Endothelial cell of umbilical vein (primary cell): ENCODE data around the gene AKAP8L. TPM values are rescaled to one million over a fixed set of nuclear protein-coding genes. Genes with fewer than 3 reads are reported as not detected.

Experiments
- BruUV-seq: library from RNA; stranded (reverse); fragments of 400-500 nt; replicated peaks from 2 replicates; lab custom pipeline; 2021; lab: Mats Ljungman, UMichigan
- CTCF ChIA-PET: fragments of 300-600, 350-600 bp; sonication (Branson Sonifier 250); formaldehyde crosslinking; loops from one replicate; lab custom pipeline; 2021; ENCODE audit warnings: antibody characterized with exemption, inconsistent platforms; lab: Charles Lee
- POLR2A ChIA-PET: fragments of 300-600, 350-600 bp; sonication (Branson Sonifier 250); formaldehyde crosslinking; loops from one replicate; lab custom pipeline; 2021; ENCODE audit warnings: antibody characterized with exemption, inconsistent platforms; lab: Charles Lee
- DNase-seq: peaks from one replicate; pipeline ENCODE4 v3.0.0-alpha.2; 2011; ENCODE audit warnings: low read depth, low spot score
- FAIRE-seq: peaks from 2 replicates; lab custom pipeline; 2011; peaks lifted over from hg19 to GRCh38; lab: Jason Lieb, UNC
- H2AFZ ChIP-seq: 2 replicates; pipeline ENCODE4 v1.6.0; 2012; ENCODE audit warnings: low read depth, low read length, control low read depth, inconsistent platforms
- H3K27ac ChIP-seq: 2 replicates; pipeline ENCODE4 v1.5.1; 2011; ENCODE audit warnings: low read depth, mild to moderate bottlenecking, control low read depth, low read length, moderate library complexity; ENCODE audit not compliant: insufficient read depth
- H3K27me3 ChIP-seq, 2 experiments: 2 replicates each; pipeline versions ENCODE4 v1.6.0 to v1.6.1; 2011; ENCODE audit warnings: low read length in 2 of 2, mixed read lengths in 1 of 2; ENCODE audit not compliant: control insufficient read depth in 2 of 2, insufficient read depth in 2 of 2
- H3K36me3 ChIP-seq, 2 experiments: 2 replicates in 1 of 2; 3 replicates in 1 of 2; pipeline ENCODE4 v1.5.1; 2011; ENCODE audit warnings: low read length in 2 of 2, mild to moderate bottlenecking in 1 of 2, moderate library complexity in 1 of 2; ENCODE audit not compliant: control insufficient read depth in 2 of 2, insufficient read depth in 2 of 2; ENCODE audit errors: extremely low read depth in 1 of 2
- H3K4me1 ChIP-seq: 3 replicates; pipeline ENCODE4 v1.5.1; 2011; ENCODE audit warnings: mild to moderate bottlenecking, low read length; ENCODE audit not compliant: control insufficient read depth, insufficient read depth; ENCODE audit errors: extremely low read depth
- H3K4me2 ChIP-seq: 2 replicates; pipeline ENCODE4 v1.6.1; 2011; ENCODE audit warnings: low read length, control low read depth, mixed read lengths; ENCODE audit not compliant: insufficient read depth
- H3K4me3 ChIP-seq, 3 experiments: fragments of 200-600 bp in 1 of 3; sonication (generic), shearing (Covaris generic) in 1 of 3; replicated peaks in 1 of 3; 2 replicates each; pipeline ENCODE4 v1.5.1; 2011 to 2016; ENCODE audit warnings: control low read depth in 3 of 3, low read length in 3 of 3, mild to moderate bottlenecking in 2 of 3, inconsistent platforms in 1 of 3, low read depth in 1 of 3, moderate library complexity in 1 of 3; ENCODE audit not compliant: insufficient read depth in 1 of 3
- H3K79me2 ChIP-seq: 2 replicates; pipeline ENCODE4 v1.6.0; 2012; ENCODE audit warnings: low read length, inconsistent platforms; ENCODE audit not compliant: control insufficient read depth, insufficient read depth
- H3K9ac ChIP-seq: replicated peaks from 2 replicates; pipeline ENCODE3; 2011; ENCODE audit warnings: low read length, control low read depth; ENCODE audit not compliant: insufficient read depth; ENCODE audit errors: extremely low read depth
- H3K9me1 ChIP-seq: replicated peaks from 3 replicates; pipeline ENCODE4 v1.6.0; 2011; ENCODE audit warnings: mild to moderate bottlenecking, low read length; ENCODE audit not compliant: control insufficient read depth, insufficient read depth; ENCODE audit errors: extremely low read depth
- H3K9me3 ChIP-seq: replicated peaks from 2 replicates; pipeline ENCODE4 v1.5.1; 2012; ENCODE audit warnings: low read length, inconsistent platforms; ENCODE audit not compliant: control insufficient read depth, insufficient read depth
- H4K20me1 ChIP-seq: replicated peaks from 2 replicates; pipeline ENCODE3; 2011; ENCODE audit warnings: mild to moderate bottlenecking, low read length; ENCODE audit not compliant: control insufficient read depth, insufficient read depth; ENCODE audit errors: extremely low read depth
- FOS ChIP-seq: IDR thresholded peaks from 2 replicates; pipeline ENCODE4 v1.6.1; 2011; ENCODE audit warnings: mild to moderate bottlenecking, low read length, moderate library complexity, borderline replicate concordance; ENCODE audit not compliant: insufficient read depth
- MYC ChIP-seq: IDR thresholded peaks from one replicate; pipeline ENCODE4 v1.6.1; 2011; ENCODE audit warnings: mild to moderate bottlenecking, low read depth, low read length
- POLR2A ChIP-seq: IDR thresholded peaks from 2 replicates; pipeline ENCODE4 v1.6.1; 2012; ENCODE audit warnings: low read depth, mild to moderate bottlenecking, control low read depth, low read length
- POLR2AphosphoS5 ChIP-seq: IDR thresholded peaks from 2 replicates; pipeline ENCODE4 v1.6.1; 2012; ENCODE audit warnings: low read depth, mild to moderate bottlenecking, control low read depth, low read length, moderate library complexity; ENCODE audit not compliant: insufficient read depth
- dilution Hi-C: fragments of 300-500 bp; cut with MboI; formaldehyde crosslinking; loops from one replicate; pipeline ENCODE4 v1.15.0; 2019; ENCODE audit warnings: low sequenced_read_pairs; ENCODE audit not compliant: extremely low pct_ligation_motif_present
- intact Hi-C: fragments of 100-400 bp; cut with micrococcal nuclease; formaldehyde crosslinking; loops from one replicate; pipeline ENCODE4 v1.10.0; 2022
- polyA plus RNA-seq, 4 experiments: library from polyadenylated mRNA; depleted of rRNA in 3 of 4; stranded (reverse) in 3 of 4; unstranded in 1 of 4; fragments of >200 nt; gene quantifications; 2 replicates each; pipeline versions ENCODE4 v1.2.1 to v1.2.3, GENCODE V29; 2011 to 2012; ENCODE audit warnings: missing spikeins in 1 of 4
- total RNA-seq: library from RNA; stranded (reverse); gene quantifications from 2 replicates; pipeline ENCODE4 v1.2.3, GENCODE V29; 2021

AKAP8L gene
- total and polyA plus RNA-seq, 2 donors (not counting 3 experiments of a cell fraction or from before 2014, with no cell fraction given), result 63.9 to 99.6 TPM

GRCh38 chr19:15379083-15379998 is 39.4 kb downstream of the AKAP8L start, which contains the start of gene AKAP8:
Gene AKAP8, minus strand, starts transcription at chr19:15379787. Its CDS starts 56 bp downstream, at chr19:15379731.
- intact Hi-C loops, result loop anchor here (1.0 to 5.0 kb wide), 4 partner anchors 40 to 272 kb away; partner anchors contain the start of gene SYDE1
- no peaks in the 10 kb centered on the region for H3K9me1 ChIP-seq
- FAIRE-seq (peak; percentile 99), DNase-seq (peak; percentile 99)
- TF ChIP-seq MYC, result no peak
- peak; percentile 87 for TF ChIP-seq POLR2AphosphoS5
- TF ChIP-seq POLR2A, result peak; percentile 85
- TF ChIP-seq FOS, result no peak
- no peaks in the 10 kb centered on the region for H3K36me3 ChIP-seq
- H3K27me3 ChIP-seq, result no peaks in the 10 kb centered on the region
- dilution Hi-C loops, result no loop called here
- H3K27ac ChIP-seq, result peak within 1 kb of the TSS; percentile 85
- H3K9me3 ChIP-seq, result no peaks in the 10 kb centered on the region
- H3K9ac ChIP-seq, result peak within 1 kb of the TSS; percentile 94
- ChIA-PET CTCF (interaction anchor here (0.8 to 3.5 kb wide), 11 partner anchors 20 to 278 kb away, joined by 3 to 32 read pairs (median 5); partner anchors contain the start of gene AKAP8L), POLR2A (interaction anchor here (0.6 to 3.1 kb wide), 5 partner anchors 19 to 706 kb away, joined by 3 to 12 read pairs (median 3); partner anchors contain the start of gene AKAP8L)
- H2AFZ ChIP-seq, result peak within 1 kb of the TSS; percentile 39
- peaks cover 20% of the 10 kb centered on the region for H3K4me1 ChIP-seq
- no peaks in the 10 kb centered on the region for H4K20me1 ChIP-seq
- no TSS peak for BruUV-seq
- peak within 1 kb of the TSS; percentile 82 to 90 (median 85) for H3K4me3 ChIP-seq
- peaks cover 46% of the 10 kb centered on the region for H3K79me2 ChIP-seq
- peak within 1 kb of the TSS; percentile 86 for H3K4me2 ChIP-seq
